ENCODE data around the gene NHSL2.

NHSL2 gene

GRCh38 chrX:72060196-72060920 lies 149.7 kb downstream of the NHSL2 start:
- no peak overlapping the region for H3K4me3 ChIP-seq (ENCODE audit: low read depth, low read length)
- ChIA-PET POLR2A (no interaction called here), CTCF (no interaction called here)
- no peak for DNase-seq (ENCODE audit: low read depth, low spot score)
- TF ChIP-seq CTCF (IDR thresholded peaks at IDR 0.05; ENCODE audit: insufficient read depth, low read length, missing control alignments) = no peak

- POLR2A ChIA-PET = no interaction called here
- DNase-seq (ENCODE audit: low read depth, low spot score) = no peak
- H3K4me3 ChIP-seq (ENCODE audit: low read depth, low read length) = no peak overlapping the region
- CTCF ChIA-PET = no interaction called here
- no peak for TF ChIP-seq CTCF (IDR thresholded peaks at IDR 0.05; ENCODE audit: insufficient read depth, low read length, missing control alignments)
These were observed 150.4 kb downstream of the NHSL2 start for GRCh38 chrX:72060921-72061490.

GRCh38 chrX:72062916-72063315 lies 152.3 kb downstream of the NHSL2 start:
- TF ChIP-seq CTCF (IDR thresholded peaks at IDR 0.05; ENCODE audit: insufficient read depth, low read length, missing control alignments) = no peak
- CTCF ChIA-PET = no interaction called here
- DNase-seq (ENCODE audit: low read depth, low spot score) = no peak
- POLR2A ChIA-PET = no interaction called here
- no peak overlapping the region for H3K4me3 ChIP-seq (ENCODE audit: low read depth, low read length)

GRCh38 chrX:72069350-72070160 lies 158.9 kb downstream of the NHSL2 start:
- POLR2A ChIA-PET = no interaction called here
- TF ChIP-seq CTCF (IDR thresholded peaks at IDR 0.05; ENCODE audit: insufficient read depth, low read length, missing control alignments) = no peak
- no peak overlapping the region for H3K4me3 ChIP-seq (ENCODE audit: low read depth, low read length)
- DNase-seq (ENCODE audit: low read depth, low spot score) = no peak
- CTCF ChIA-PET = interaction anchor here (1.0 kb wide), 1 partner anchor 12 kb away, joined by 3 read pairs; no protein-coding TSS in a partner anchor

- ChIA-PET POLR2A (no interaction called here), CTCF (no interaction called here)
- DNase-seq (ENCODE audit: low read depth, low spot score) = no peak
- no peak overlapping the region for H3K4me3 ChIP-seq (ENCODE audit: low read depth, low read length)
- TF ChIP-seq CTCF (IDR thresholded peaks at IDR 0.05; ENCODE audit: insufficient read depth, low read length, missing control alignments) = no peak
These were observed 160.6 kb downstream of the NHSL2 start for GRCh38 chrX:72071213-72071612.

- ChIA-PET CTCF (no interaction called here), POLR2A (no interaction called here)
- DNase-seq (ENCODE audit: low read depth, low spot score) = no peak
- no peak for TF ChIP-seq CTCF (IDR thresholded peaks at IDR 0.05; ENCODE audit: insufficient read depth, low read length, missing control alignments)
- no peak overlapping the region for H3K4me3 ChIP-seq (ENCODE audit: low read depth, low read length)
These were observed 163.0 kb downstream of the NHSL2 start for GRCh38 chrX:72073633-72074032.
